Cardiac fibroblast (primary cell): Measurements from ENCODE around the gene SMPD2.

Experiments used
- DNase-seq, 2 donors: peaks; one replicate each; pipeline versions ENCODE4 v3.0.0 to v3.0.0-alpha.2; 2010; ENCODE audit warnings: low read depth in 2 of 2
- H3K4me3 ChIP-seq, 2 donors: replicated peaks in 1 of 2; 1 replicate in 1 of 2; 2 replicates in 1 of 2; pipeline ENCODE4 v1.5.1; 2011; ENCODE audit warnings: low read depth in 2 of 2, low read length in 2 of 2, mild to moderate bottlenecking in 2 of 2, moderate library complexity in 1 of 2
- CTCF ChIP-seq: IDR thresholded peaks from one replicate; pipeline ENCODE4 v1.5.1; 2011; ENCODE audit warnings: low read depth, mild to moderate bottlenecking, low read length, inconsistent platforms

Gene SMPD2

DNA sequence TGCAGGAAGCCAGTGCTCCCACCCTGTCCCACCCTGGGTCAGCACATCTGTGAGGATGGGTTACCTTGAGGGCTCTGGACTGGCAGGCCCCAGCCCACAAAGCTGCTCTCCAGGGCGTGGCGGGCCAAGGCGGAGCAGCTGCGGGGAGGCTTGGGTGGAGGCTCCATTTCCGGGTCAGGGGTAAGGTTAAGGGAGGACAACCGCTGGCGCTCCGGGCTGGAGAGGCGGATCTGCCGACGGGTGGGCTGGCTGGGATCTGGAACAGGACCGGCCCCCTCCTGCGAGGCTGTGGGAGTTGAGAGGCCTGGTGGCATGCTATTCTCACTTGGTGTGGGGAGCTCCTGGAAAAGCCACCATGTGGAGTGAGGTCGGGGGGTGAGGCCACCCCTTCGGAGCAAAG lies 5.5 kb downstream of the SMPD2 start:
- H3K4me3 ChIP-seq: no peak overlapping the region
- no peak for DNase-seq
- TF ChIP-seq CTCF: no peak

- DNase-seq: no peak
- TF ChIP-seq CTCF: no peak
- no peak overlapping the region for H3K4me3 ChIP-seq
Observed at GRCh38 chr6:109446541-109446940, 6.0 kb downstream of the SMPD2 start.

- no peak overlapping the region for H3K4me3 ChIP-seq
- no peak for DNase-seq
- no peak for TF ChIP-seq CTCF
Observed at GRCh38 chr6:109447087-109447486, 6.6 kb downstream of the SMPD2 start.

DNA sequence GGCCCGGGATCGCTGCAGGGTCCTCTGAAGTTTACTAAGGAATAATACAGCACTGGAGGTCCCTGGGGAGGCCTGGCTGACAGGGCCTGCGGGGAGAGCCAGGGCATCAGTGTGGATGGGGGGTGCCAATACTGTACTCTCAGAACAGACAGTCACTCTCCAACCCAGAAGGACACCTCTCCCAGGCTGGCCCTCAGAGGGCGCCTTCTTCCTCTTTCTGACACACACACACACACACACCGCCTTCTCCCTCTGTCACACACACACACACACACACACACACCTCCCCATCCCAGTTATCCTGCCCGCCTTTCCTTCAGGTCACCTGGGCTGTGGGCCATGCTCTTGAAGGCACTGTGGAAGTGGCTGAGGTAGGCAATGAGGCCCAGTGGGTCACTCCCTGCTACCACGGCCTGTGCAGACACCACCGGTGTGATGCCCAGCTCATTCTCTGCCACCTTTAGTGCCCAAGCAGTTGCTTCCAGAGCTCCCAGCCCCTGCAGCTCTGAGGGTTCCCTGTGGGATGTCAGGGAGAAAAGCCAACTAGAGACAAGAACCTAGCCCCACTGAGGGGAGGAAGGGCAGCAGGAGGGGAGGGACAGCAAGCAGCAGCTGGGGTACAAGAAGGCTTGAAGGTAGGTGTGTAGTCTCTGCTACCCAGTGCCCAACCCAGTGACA lies 7.5 kb downstream of the SMPD2 start:
- DNase-seq: peak in 1 of 2 donors; percentile 12
- TF ChIP-seq CTCF: no peak
- no peak overlapping the region for H3K4me3 ChIP-seq

GRCh38 chr6:109448615-109449014 lies 8.1 kb downstream of the SMPD2 start:
- no peak overlapping the region for H3K4me3 ChIP-seq
- DNase-seq: no peak
- TF ChIP-seq CTCF: no peak

GRCh38 chr6:109449064-109449794 lies 8.7 kb downstream of the SMPD2 start:
- DNase-seq: no peak
- TF ChIP-seq CTCF: no peak
- no peak overlapping the region for H3K4me3 ChIP-seq
